Ecto neural progenitor cell (in vitro differentiated cells): Measurements from ENCODE around the gene WFIKKN2.

Source experiments
- DNase-seq: peaks from one replicate; pipeline ENCODE4 v3.0.0-alpha.2; 2018; ENCODE audit warnings: low spot score

WFIKKN2 gene

DNA sequence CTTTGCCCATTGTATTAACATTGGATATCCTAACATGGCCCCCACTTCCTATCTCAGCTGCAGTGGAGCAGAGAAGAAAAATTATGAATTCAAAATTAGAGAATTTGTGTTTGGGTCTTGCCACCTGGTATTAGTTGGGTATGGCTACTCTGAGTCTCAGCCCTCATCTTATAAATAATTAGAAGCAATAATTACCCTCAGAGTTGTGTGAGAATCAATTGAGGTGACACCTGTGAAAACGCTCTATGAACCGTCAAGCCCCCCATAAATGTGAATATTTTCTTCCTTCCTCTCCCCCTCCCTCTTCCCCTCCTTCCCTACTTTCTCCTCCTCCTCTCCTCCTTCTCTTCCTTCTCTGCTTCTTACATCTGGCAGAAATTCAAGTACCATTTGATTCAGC, 39.7 kb downstream of the WFIKKN2 start:
- no peak for DNase-seq

DNA sequence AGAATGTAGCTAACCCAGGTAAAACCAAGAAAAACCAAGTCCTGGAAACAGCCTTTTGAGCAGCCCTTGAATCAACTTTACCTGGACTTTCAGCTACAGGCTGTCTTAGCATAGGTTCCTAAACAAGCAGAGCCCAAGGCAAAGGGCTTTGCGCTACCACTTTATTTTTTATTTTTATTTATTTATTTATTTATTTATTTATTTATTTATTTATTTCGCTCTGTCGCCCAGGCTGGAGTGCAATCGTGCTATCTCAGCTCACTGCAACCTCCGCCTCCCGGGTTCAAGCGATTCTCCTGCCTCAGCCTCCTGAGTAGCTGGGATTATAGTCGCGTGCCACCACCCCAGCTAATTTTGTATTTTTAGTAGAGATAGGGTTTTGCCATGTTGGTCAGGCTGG, 41.7 kb downstream of the WFIKKN2 start:
- DNase-seq, result peak; percentile 7

DNA sequence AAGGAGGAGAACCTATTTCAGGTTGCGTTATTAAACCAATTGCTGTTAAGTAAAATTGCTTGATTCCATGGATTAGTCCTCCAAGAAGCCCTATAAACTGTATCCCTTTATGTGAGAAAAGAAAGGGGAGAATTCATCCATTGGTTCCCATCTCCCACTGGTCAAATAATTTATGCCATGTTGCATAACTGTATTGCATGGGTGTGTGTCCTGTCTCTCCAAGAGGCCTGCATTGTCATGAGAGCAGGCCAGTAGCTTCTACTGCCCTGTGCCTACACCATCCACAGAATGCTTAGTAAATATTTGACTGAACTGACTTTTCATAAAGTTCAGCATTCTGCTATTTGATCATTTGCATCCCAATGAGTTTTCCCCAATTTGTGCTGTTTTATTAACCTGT, 42.5 kb downstream of the WFIKKN2 start:
- DNase-seq, result peak; percentile 16

DNA sequence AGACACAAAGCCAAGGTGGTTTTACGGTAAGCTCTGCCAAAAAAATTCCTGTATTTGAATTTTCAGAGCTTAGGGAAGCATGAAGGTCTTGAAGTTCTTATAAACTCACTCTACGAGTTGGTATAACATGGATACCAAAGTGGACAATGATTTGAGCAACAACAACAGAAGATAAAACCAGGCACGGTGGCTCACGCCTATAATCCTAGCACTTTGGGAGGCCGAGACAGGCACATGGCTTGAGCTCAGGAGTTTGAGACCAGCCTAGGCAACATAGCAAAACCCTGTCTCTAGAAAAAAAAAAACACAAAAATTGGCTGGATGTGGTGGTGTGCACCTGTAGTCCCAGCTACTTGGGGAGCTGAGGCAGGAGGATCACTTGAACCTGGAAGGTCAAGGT, 43.7 kb downstream of the WFIKKN2 start:
- peak; percentile 10 for DNase-seq

DNA sequence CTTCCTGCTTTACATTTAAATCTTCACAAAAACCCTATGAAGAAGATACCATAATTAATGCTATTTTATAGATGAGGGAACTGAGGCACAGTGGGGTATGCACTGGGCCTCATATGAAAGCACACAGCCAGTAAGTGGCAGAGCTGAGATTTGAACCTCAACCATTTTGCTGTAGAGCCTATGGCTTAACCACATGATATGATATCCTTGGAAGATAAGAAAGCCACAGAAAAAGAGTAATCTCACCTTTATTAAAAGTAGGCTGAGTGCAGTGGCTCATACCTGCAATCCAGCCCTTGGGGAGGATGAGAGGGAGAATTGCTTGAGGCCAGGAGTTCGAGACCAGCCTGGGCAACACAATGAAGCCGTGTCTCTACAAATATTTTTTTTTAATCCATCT, 45.8 kb downstream of the WFIKKN2 start:
- DNase-seq, result peak; percentile 12

DNA sequence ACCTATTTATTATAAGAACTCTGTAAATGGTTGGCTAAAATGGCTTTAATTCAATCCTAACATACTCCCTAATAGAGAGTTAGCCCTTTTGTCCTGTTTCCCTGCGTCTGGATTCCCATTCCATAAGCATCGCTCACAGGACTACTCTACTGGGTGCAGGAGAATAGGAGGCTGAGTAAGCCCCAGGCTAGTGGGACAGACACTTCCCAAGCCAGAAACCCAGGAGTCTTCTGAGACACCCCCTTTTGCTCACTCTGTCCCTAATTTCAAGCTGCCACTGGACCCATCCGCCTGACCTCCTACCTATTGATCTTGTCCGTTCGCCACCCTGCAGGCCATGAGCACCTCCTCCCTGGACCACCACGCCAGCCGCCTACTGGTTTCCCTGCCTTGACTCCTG, 47.5 kb downstream of the WFIKKN2 start:
- no peak for DNase-seq

DNA sequence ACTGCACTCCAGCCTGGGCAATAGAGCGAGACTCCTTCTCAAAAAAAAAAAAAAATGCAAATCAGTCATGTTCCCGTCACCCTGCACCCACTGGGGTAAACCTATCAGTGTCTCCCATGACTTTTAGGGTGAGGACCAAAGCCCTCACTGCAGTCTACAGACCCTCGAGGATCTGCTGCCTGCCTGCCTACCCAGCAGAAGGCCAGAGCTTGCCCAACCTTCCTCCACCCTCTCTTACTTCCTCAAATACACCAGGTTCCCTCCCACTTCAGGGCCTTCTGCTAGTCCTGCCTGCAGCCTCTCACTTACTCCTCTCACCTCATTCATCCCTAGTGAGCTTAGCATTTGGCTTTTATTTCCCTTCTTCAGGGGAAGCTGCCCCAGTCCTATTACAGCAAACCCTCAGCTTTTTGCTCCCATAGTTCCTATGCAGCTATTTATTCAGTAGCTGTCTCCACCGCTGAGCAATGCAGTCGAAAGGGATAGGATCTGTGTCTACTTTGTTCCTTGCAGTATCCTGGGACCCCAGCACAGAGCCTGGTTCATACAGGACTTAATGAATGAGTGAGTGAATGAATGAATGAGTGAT, 48.6 kb downstream of the WFIKKN2 start:
- DNase-seq, result no peak

DNA sequence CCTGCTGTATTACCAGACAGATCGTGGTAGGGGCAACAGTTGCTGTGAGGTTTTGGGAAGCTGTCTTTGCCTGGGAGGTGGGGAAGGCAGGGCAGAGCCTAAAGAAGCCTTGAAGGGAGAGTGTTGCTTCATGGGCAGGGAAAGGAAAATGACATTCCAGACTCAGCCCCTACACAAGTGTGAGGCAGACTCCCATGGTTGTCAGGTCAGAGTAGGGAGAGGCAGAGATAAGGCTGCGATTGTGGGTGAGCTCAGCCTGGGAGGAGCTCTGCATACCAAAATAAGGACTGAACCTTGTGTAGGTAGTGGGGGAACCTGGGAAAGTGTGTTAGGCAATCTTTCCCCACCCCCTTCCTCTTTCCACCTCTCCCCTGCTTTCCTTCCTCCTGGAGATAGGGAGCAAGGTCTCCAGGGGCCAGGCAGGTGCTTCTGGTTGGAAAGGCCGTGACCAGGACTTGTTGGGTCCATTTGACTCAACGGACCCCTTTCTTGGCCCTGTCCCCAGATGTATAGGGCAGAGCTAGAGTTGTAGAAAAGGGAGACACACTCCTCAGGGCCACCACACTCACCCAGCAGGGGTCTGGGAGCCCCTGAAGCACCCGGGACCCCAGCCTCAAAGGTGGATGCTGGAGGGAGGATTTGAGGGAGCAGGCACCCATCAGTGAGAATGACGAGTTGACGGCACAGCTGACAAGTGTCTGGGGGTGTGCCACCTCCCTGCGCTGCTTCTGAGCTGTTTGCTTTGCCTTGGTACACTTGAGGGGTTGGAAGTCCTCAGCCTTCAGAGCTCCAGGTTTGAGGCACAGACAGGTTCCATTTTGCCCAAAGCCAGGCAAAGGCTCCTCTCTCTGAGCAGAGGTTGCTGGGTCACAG, 49.3 kb downstream of the WFIKKN2 start:
- no peak for DNase-seq

DNA sequence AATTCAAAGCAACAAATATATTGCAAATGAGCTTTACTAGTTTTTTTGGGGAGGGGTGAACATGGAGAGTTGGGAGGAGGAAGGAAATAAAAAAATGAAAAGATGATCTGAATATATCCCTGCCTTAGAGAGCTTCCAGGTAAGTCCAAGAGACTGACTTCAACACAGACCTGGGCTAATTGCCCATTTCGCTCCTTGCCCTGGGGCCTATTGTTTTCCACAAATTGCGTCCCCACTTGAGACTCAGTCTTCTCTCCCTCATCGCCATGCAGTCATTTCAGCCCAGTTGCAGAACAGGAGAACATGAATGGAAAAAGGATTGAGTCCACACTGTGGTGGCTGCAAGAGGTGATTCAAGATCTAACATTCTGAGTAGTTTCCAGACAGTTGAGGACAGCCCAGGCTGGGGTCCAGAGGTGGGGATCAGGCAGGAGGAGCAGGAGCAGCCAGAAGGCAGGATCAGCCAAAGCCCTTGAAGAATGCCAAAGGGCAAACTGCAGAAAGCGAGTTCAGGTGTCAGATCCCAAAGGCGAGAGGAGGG, 52.4 kb downstream of the WFIKKN2 start:
- DNase-seq, result no peak

DNA sequence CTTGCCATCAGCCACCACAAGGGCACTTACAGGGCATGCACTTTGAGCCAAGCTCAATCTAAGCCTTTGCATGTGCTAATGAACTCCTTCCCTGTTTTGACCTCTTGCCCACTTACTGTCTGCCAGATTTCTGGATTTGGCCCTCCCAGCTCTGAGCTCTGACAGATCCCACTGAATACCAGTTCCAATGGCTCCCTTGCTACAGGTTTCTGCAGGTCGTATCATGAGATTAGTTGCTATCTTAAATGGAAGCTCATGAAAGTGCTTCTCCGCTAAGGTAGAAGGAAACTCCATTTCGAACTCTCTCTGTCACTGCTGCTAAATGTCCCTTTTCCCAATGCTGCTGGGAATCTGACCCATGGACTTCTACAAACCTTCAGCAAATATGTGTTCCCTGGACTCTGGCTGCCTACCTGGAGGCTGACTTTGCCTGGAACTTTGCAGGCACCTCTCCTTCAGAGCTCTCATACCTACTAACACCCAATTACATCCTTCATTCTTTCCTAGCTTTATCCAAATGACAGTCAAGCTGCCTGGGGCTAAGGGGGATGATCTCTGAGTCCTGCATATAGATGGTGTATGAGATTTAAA, 54.2 kb downstream of the WFIKKN2 start:
- DNase-seq, result no peak

DNA sequence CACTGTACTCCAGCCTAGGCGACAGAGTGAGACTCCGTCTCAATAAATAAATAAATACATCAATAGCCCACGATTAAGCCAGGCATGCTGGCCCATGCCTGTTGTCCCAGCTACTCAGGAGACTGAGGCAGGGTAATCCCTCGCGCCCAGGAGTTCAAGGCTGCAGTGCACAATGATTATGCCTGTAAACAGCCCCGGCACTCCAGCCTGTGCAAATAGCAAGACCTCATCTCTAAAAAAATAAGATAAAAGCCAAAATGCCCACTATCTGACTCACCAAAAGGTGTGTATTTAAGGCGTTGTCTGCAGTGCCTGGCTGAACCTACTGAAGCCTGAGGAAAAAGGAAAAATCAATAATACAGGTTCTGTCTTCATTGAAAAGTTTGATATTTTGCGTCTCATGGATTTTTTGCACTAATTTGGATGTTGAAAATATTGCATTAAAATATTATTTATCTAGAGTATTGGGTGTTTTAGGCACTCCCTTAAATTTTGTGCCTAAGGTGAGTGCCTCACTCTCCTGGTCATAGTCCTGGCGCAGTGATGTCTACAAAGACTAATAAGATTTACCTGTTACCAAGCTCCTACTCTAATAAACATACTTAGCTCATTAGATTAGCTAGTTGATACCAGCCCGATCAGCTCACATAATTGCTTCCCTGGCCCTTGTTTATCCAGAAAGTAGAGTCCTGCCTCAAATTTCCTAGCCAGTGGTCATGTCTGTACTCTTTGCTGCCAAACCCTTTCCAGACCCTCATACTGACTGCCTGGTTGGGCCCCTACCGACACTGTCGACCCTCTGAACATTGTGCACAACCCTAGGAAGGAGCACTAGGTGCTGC, 55.5 kb downstream of the WFIKKN2 start:
- DNase-seq, result no peak

DNA sequence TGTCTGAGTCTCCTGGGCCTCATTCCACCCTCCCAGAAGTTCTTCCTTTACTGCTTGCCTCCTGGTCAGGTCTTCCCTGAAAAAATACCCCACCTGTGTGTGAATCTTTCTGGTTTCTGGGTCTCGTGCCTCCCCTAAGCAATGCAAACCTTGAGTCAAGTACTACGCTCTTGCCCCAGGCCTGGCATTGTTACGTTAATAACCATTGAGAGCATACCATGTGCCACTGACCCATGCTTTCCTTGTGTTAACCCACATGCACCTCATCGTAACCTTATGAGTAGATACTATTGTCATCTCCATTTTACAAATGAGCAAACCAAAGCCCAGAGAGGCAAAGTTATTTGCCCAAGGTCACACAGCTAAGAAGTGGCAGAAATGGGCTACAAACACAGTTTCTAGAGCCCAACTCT, 56.2 kb downstream of the WFIKKN2 start:
- DNase-seq, result no peak
